Measurements from ENCODE around the gene PARG.

- no peak for TF ChIP-seq TAF1 (IDR thresholded peaks at IDR 0.05; ENCODE audit: low read depth)
- no peak for TF ChIP-seq RAD21 (IDR thresholded peaks at IDR 0.05; ENCODE audit: low read depth)
- no peak for TF ChIP-seq EGR1 (IDR thresholded peaks at IDR 0.05)
- TF ChIP-seq EP300 (IDR thresholded peaks at IDR 0.05; ENCODE audit: borderline replicate concordance): no peak
- no peak for TF ChIP-seq REST (IDR thresholded peaks at IDR 0.05; ENCODE audit: low read depth)
These were observed 114.5 kb downstream of the PARG start for GRCh38 chr10:49827297-49827696.
